GM15510 (cell line): ENCODE data around the gene LRRC63.

Experiments used
- POLR2A ChIP-seq: IDR thresholded peaks from 3 replicates; pipeline ENCODE4 v1.6.1; 2011; ENCODE audit warnings: borderline replicate concordance; ENCODE audit not compliant: insufficient read length; ENCODE audit errors: extremely low read depth

Gene LRRC63

DNA sequence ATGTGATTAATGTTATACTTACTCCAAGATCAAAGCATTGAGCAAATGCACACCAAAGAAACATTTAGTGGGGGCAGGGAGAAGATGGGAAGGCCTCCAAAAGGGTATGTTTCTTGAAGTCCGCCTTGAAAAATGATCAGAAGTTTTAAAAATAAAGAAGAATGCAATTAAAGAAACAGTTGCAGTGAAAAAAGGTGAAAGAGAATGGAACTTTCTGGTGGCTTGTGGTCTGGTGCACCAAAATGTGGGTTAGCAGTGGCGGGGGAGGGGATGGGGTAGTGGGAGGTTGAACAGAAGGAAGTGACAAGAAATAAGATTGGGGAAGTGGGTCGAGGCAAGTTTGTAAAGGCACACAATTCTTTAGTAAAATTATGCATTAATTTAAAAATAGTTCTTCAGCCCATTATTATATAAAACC, 32.2 kb upstream of the LRRC63 start:
- TF ChIP-seq POLR2A, result no peak

DNA sequence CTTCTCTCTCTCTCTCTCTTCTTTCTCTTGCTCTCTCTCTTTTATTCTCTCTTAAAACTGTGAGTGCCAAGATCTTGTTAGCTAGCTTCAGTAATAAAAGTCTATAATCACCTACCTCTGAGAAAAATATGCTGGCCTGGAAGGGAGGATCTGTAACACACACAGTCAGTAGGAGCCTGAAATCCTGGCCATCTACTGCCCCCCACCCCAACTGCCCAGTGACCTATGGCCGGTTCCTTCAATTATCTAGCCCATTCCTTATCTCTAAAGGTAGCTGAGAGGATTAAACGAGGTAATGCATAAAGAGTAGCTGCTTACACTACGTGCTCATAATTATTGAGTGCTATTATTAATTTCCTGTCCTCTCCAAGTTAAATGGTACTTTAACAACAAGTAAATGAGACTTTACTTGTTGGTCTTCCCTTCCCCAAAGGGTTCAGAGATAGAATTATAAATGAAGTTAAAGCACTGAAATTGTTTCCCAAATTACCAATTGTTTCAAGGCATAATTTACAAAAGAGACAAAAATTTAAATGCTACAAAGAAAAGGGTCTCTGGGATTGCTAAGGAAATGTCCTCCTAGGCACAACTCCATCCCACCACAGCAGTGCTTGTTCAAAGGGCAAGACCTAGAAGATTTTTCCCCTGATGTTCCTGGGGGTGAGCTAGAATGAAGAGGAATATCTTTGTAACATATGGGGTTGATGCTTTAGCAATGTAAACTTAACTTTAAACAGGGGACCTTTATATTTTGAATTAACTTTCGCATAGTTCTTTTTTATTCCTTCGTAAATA, 31.6 kb upstream of the LRRC63 start:
- TF ChIP-seq POLR2A, result no peak

DNA sequence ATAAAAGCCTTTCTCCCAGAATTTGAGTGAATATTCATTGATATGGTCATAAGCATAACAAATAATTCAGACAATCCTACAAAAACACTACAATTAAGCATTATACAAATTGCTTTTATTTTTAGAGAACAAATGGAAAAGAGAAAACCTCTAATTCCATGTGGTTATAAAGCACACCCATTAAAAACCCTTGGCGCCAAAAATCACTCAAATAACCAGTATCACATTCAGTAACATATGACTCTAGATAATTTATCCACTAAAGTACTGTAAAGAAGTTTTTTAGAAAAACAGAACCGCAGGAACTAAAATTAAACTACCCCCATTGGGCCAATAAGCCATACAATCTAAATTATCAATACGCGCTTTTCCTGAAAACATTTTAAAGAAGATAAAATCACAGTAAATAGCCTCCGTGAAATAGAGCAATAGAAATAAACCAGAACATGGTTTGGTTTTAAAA, 30.3 kb upstream of the LRRC63 start:
- TF ChIP-seq POLR2A, result no peak

DNA sequence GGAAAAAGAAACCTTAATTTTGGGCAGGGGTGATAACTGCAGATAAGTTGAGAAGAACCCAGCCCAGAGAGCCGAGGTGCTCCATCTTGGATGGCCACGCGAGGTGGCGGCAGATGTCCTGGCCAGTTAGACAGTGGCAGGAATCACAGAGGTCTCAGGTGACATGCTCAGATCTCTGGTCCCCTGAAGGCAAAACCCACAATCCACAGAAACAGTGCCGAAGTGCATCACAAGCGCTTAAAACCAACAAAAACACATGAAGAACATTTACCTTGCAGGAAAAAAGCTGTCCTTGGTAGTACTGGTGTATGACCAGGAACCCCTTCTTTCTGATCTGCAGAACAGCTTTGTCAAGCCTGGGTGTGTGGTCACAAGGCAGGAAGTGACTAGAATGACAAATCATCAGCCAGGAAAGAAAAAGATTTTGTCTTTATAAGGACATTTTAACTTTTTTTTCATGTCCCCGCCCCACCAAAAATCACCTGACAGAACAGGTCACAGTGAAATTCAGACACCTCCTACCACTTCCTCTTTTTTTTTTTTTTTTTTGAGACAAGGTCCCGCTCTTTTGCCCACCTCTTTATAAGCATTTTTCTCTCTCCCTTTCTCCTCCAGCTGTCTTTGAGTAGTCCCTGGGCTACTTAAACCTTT, 29.8 kb upstream of the LRRC63 start, which contains the start of gene LCP1:
LCP1 (minus strand) TSS at position 338 of the 651 bp plus-strand sequence. CDS start 22,515 bp downstream, outside the sequence.
- peak; percentile 92 for TF ChIP-seq POLR2A

DNA sequence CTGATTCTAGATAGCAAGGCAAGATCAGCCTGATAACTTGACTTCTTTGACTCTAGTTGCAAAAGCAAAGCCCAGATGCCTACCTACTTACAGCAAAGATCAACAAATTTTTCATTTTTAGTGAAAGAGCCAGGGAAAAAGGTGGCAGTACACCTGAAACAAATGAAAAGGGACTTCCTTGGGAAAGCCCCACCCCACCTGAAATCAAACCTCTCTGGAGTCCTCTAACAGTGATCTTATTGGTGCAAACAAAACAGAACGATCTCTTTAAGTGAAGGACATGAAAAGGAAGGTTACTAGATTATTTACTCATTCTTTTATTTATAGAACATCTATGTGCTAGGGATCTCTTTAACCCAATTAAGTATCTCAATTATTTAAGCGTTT, 29.2 kb upstream of the LRRC63 start:
- no peak for TF ChIP-seq POLR2A

DNA sequence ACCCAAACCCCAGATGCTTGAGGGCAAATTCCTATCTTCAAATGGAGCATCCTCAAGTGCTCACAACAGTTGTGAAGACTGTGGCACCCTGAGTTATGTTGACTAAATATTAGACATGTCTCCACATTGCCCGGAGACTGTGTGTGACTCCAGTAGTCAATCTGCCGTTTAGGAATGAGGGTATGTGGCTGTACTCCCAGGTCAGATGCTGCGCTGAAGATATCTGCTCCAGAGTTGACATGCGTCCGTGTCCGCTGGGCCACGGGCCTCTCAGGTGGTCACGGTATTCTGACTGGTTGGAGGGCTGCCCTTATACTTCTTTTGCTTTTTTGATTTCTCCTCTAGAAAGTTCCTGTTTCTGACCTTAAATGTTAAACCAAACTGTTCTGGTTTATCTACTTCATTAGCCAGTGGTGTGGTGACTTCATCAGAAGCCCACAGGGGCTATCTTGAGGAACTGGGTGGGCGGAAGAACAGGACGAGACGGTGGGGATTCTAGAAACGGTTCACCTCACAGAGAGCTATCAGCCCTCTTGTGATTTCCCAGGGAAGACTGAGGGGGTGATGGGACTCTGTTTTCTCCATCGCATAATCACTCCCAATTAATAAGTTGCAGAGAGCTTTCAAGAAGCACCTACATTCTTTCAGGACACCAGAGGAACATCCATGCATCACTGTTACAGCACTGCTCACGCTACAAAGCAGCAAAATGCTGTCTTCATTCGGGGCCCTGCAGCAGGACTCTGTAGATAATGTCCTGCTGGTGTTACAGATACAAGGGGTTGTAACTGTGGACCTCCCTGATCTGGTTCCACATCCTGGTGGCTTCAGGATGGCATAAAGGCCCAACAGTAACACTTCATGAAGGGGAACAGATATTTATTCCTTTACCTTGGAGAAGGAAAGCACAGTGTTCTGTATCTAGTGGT, 28.4 kb upstream of the LRRC63 start:
- peak; percentile 22 for TF ChIP-seq POLR2A

DNA sequence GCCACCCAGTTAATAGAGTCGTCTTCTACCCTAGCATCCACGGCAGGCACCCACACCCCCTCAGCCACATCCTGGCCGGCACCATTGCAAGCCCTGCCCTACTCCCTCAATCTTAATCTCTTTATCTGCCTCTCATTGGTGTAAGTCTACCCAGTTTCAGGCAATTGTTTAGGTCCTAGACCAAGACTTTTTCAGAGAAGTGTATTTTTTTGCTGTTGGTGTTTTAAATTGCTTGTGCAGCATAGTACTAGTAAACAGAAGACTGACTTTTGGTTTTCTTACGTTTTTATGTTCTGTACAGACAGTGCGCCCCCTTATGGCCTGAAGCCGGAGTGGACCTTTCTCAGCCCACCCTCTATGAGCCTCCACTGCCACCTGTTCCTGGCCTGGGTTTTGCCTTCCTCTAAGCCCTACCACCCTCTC, 27.4 kb upstream of the LRRC63 start:
- TF ChIP-seq POLR2A, result no peak

DNA sequence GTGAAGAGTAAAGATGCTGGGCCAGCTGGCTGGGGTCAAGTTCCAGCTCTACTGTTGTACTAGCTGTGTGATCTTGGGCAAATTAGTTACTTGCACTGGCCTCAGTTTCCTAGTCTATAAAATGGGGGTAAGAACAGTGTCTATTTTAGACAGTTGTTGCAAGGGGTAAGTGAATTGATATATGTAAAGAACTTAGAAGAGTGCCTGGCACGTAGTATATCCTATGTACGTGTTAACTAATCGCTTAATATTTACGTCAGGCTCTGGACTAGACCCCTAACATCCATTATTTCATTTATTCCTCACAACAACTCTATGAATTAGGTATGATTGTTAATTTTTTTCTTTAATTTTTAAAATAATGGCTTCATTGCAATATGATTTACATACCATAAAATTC, 26.1 kb upstream of the LRRC63 start:
- no peak for TF ChIP-seq POLR2A

DNA sequence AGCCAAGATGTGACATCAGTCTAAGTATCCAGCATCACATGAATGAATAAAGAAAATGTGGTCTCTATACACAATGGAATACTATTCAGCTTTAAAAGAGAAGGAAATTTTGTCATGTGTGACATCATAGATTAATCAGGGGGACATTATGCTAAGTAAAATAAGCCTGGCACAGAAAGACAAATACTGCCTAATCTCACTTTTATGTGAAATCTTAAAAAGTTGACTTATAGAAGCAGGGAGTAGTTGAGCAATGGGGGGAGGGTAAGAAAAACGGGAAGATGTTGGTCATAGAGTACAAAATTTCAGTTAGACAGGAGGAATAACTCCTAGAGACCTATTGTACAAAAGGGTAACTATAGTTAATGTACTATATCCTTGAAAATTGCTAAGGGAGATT, 19.3 kb upstream of the LRRC63 start:
- TF ChIP-seq POLR2A, result no peak

DNA sequence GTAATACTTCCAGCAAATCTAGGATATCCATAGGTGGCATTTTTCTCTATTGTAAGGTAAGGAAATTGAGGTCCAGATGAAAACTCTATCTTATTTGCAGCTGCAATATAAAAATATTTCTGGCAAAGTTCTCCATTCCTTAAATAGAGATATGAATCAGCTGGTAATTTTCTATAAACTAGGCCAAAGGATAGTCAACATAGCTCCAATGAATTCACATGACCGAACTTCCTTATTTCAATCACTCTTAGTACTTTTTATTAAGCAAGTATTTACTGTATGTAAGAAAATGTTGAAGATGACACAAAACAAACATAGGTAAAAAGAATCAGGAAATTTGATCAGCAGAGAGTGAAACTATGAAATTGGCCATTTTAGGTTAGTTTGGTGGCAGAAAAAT, 16.7 kb upstream of the LRRC63 start:
- no peak for TF ChIP-seq POLR2A

DNA sequence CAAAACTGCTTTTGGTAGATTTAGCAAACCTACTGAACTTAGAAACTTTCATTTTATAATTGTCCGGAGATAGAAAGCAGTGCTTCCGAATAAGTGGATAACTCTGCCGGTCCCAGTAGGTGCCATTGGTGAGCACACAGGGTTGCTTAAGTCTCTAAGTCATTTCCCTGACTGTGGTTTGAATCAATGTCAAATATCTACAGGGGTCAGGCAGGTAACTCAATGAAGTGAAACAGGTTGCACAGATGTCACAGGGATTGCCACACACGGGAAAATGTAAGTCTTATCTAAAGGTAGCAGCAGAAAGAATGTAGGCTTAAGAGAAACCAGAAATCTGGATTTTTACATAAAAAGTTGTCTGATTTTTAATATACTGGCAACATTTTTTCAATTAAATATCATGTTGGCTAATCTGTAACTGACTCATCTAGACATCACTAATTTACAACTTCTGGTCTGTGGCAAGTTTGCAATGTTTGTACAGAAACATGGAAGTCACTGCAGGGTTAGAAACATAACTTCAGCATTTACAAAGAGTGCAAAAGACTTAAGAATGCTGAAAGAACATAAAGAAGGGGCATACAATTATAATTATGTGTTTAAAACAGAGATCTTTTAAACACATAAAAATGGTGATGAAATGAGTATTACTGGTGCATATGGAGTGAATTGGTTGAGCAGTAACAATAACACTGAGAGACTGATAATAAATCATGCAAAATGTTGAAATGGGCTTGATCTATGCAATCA, 14.3 kb upstream of the LRRC63 start:
- TF ChIP-seq POLR2A, result no peak

DNA sequence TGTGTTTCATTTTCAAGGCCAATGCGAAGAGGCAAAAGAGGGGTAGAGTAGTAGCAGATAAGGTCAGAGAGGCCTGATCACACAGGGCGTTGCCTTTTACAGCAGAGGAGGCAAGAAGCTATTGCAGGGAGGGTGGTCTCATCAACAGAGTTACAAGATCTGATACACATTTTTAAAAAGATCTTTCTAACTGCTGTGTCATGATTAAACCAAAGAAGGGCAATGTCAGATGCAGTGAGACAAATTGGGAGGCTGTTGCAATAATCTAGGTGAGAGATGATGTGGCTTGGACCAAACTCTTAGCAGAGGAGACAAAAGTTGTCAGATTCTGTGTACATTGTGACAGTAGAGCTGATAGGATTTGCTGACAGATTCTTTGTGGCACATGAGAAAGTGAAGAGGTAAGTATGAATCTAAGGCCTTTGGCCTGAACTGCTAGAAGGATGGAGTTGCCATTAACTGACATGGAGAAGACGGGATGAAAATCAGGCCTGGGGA, 13.0 kb upstream of the LRRC63 start:
- no peak for TF ChIP-seq POLR2A

DNA sequence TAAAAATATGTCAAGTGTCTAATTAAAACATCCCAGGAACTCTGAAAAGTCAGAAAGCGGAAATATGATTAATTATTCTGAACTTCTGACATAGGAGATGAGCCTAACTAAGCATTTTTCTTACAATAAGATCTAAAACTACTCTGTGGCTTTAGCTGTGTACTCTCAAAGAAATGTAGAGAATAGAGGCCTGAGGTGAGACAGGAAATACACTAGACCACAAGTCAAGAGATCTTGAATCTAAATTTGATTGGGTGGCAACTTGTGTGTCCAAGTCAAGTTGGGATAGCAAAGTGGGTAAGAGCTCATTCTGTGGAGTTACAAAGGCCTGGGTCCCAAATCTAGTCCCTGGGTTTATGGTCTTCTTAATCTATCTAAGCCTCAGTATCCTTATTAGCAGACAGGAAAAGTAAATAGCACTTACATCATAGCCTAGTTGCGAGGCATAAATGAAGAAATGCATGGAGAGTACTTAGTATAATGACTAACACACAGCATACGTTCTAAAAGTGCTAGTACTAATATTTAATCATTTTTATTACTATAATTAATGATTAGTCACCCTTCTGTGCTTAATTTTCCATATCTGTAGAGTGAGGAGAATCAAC, 9.4 kb upstream of the LRRC63 start:
- no peak for TF ChIP-seq POLR2A

DNA sequence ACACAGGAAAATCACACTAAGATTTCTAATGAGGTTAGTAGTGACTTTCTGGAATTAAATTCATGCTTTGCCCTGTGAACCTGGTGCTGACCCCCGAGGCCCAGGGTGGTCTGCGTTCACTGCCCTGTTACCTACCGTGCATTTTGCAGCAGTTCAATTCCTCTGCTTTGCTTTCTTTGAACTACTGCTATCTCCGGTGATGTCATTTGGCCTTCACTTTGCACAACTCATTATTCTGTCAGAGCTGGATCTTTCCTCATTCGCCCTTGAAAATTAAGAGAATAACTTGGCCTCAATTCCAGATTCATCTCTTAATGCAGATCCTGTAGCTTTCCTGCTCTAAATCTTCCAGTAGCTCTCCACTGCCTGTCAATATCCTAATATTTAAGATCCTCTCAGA, 8.8 kb upstream of the LRRC63 start:
- TF ChIP-seq POLR2A, result no peak
